Ishikawa (cell line): ENCODE data around the gene CHPF.

Experiments used
- EP300 ChIP-seq: IDR thresholded peaks from 2 replicates; pipeline ENCODE4 v1.6.1; 2012; ENCODE audit warnings: borderline replicate concordance
- MAX ChIP-seq: IDR thresholded peaks from 2 replicates; pipeline ENCODE4 v1.6.1; 2012
- RAD21 ChIP-seq: IDR thresholded peaks from 2 replicates; pipeline ENCODE4 v1.6.1; 2012; ENCODE audit warnings: low read depth

GRCh38 chr2:219547621-219548020 is 4.0 kb upstream of the CHPF start:
- TF ChIP-seq EP300 (no peak), MAX (no peak), RAD21 (no peak)
